ENCODE data around the gene CSTF1. TPM values are rescaled to one million over a fixed set of nuclear protein-coding genes. Genes with fewer than 3 reads are reported as not detected.
"Not testable (repeated sequence)": the region's sequence is repeated elsewhere in the genome, so short reads cannot be mapped to it uniquely, and the experiment has no call there.

CSTF1 gene
- total RNA-seq, 1 experiment from 2014 or later, result 71.1 TPM

DNA sequence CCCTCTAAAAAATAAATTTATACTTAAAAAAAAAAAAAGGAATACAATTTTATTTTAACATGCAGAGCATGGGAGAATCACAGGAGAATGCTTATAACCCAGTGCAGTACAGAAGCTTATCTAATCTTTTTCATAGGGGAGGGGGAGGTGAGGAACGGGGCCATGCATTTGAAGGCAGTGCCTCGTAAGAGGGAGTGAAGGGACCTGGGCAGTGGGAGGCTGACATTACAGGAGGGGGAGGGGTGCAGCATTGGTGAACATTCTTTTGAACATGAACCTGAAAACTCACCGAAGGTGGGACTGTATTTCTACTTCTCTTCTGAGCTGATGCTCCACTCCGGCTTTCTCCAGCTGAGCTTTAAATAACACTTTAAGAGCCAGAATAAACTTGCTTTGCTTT is 9.7 kb upstream of the CSTF1 start:
- DNase-seq, result no peak
- Histone ChIP-seq H3K4me3 (ENCODE audit: insufficient read depth, low read depth, low read length) (no peak overlapping the region), H3K27me3 (ENCODE audit: control insufficient read depth, insufficient read depth, low read length) (no peaks in the 10 kb centered on the region), H3K36me3 (replicated peaks; ENCODE audit: control insufficient read depth, insufficient read depth, low read length) (peaks cover 38% of the 10 kb centered on the region)

DNA sequence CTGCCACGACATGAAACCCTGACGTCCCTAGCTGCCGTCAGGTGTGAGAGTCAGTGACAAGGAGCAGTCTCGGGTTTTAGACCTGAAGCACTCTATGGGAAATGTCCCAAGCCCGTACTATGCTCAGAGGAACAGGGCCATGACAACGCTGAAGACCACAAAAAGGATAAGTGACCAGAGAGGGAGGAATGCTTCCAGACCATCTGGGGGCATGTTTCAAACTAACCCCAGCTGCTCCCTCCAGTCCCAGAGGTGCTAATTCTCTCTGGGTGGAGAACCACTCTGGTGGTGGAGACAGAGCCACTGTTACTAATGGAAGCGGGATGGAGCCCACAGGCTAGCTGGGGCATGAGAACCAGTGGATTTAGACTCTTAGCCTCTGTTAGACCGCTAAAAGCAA is 9.1 kb upstream of the CSTF1 start:
- no peak overlapping the region for H3K4me3 ChIP-seq (ENCODE audit: insufficient read depth, low read depth, low read length)
- peaks cover 38% of the 10 kb centered on the region for H3K36me3 ChIP-seq (replicated peaks; ENCODE audit: control insufficient read depth, insufficient read depth, low read length)
- no peaks in the 10 kb centered on the region for H3K27me3 ChIP-seq (ENCODE audit: control insufficient read depth, insufficient read depth, low read length)
- no peak for DNase-seq

DNA sequence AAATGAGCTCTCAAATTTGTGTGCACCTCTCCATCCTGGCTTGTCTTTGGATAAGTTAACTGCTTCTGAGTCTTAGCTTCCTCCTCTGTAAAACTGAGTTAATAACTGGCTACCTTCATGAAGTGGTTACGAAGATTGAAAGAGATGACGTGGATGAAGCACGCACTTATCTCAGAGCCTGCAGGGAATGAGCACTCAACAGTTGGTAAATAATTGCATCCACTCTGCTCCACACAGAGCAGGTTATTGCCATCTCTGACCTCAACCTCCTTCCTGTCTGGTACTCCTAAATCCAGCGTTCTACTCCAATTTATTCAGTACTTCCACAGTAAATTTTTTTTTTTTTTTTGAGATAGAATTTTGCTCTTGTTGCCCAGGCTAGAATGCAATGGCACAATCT is 7.3 kb upstream of the CSTF1 start:
- H3K4me3 ChIP-seq (ENCODE audit: insufficient read depth, low read depth, low read length), result no peak overlapping the region
- peaks cover 51% of the 10 kb centered on the region for H3K36me3 ChIP-seq (replicated peaks; ENCODE audit: control insufficient read depth, insufficient read depth, low read length)
- DNase-seq, result no peak
- H3K27me3 ChIP-seq (ENCODE audit: control insufficient read depth, insufficient read depth, low read length), result no peaks in the 10 kb centered on the region

DNA sequence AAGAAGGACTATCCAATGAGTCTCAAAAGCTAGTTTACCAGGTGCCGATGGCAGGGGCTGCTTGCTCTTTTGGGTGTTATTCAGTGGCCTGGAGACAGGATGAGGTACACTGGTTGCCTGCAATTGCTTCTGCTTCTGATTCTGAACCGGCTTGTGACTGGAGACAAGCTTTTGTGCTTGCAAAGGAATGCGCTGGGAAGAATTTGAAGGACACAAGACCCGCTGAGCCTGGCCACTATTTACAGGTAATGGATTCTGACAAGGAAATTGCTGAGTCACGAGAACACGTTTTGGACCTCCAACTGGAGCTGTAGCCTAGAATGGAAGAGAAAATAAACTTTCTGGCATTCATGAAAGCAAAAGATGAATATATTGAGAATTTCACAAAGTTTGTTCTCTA is 6.2 kb upstream of the CSTF1 start:
- Histone ChIP-seq H3K27me3 (ENCODE audit: control insufficient read depth, insufficient read depth, low read length) (no peaks in the 10 kb centered on the region), H3K36me3 (replicated peaks; ENCODE audit: control insufficient read depth, insufficient read depth, low read length) (peaks cover 46% of the 10 kb centered on the region)

DNA sequence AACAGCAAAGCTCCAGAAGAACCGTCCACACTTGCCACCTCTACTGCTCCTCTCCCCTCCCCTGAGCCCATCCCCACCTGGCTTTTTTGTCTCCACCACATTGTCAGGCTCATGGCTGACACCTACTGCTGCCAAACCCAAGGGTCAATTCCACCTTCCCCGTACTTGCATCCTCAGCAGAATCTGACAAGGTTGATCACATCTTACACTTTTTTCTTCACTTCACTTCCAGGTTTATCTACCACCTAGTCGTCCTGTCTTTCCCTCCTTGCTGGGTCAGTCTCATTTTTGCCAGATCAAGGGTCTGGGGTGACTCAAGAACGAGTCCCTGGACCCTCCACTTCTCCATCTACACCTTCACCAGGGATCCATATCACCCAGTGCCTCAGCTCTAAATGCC is 3.6 kb upstream of the CSTF1 start:
- Histone ChIP-seq H3K4me3 (ENCODE audit: insufficient read depth, low read depth, low read length) (no peak overlapping the region), H3K27me3 (ENCODE audit: control insufficient read depth, insufficient read depth, low read length) (no peaks in the 10 kb centered on the region), H3K36me3 (replicated peaks; ENCODE audit: control insufficient read depth, insufficient read depth, low read length) (peaks cover 36% of the 10 kb centered on the region)
- DNase-seq, result no peak

More for the DNA sequence above, 6.2 kb upstream of the CSTF1 start:
- H3K4me3 ChIP-seq (ENCODE audit: insufficient read depth, low read depth, low read length), result no peak overlapping the region
- DNase-seq, result no peak

DNA sequence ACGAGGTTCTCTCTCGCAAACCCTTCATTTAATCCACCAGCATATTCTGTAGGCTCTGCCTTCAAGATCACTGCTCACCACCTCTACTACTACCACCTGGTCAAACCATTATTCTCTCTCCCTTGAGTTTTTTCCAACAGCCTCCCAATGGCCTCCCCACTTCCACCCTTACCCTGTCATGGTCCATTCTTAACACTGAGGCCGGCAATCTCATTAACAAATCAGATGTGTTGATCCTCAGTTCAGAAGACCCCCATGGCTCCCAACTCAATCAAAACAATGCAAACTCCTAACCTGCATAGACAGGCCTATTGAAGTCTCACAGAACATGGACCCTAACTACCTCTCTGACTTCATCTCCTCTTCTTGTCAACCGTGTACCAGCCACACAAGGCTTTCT is 2.6 kb upstream of the CSTF1 start:
- DNase-seq, result no peak
- no peak overlapping the region for H3K4me3 ChIP-seq (ENCODE audit: insufficient read depth, low read depth, low read length)
- H3K27me3 ChIP-seq (ENCODE audit: control insufficient read depth, insufficient read depth, low read length), result no peaks in the 10 kb centered on the region

DNA sequence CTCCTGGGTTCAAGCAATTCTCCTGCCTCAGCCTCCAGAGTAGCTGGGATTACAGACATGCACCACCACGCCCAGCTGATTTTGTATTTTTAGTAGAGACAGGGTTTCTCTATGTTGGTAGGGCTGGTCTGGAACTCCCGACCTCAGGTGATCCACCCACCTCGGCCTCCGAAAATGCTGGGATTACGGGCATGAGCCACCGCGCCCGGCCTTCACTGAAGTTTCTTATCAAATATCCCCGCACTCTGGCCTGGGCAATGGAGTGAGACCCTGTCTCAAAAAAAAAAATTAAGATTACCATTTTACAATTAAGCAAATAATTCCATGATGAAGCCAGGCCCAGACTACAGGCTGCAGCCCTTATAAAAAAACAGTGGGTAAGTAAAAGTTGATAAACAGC is 2.0 kb upstream of the CSTF1 start:
- not testable (repeated sequence) for H3K4me3 ChIP-seq (ENCODE audit: insufficient read depth, low read depth, low read length); DNase-seq; H3K27me3 ChIP-seq (ENCODE audit: control insufficient read depth, insufficient read depth, low read length)
- peaks cover 32% of the 10 kb centered on the region for H3K36me3 ChIP-seq (replicated peaks; ENCODE audit: control insufficient read depth, insufficient read depth, low read length)

More for the DNA sequence above, 2.6 kb upstream of the CSTF1 start:
- peaks cover 33% of the 10 kb centered on the region for H3K36me3 ChIP-seq (replicated peaks; ENCODE audit: control insufficient read depth, insufficient read depth, low read length)

DNA sequence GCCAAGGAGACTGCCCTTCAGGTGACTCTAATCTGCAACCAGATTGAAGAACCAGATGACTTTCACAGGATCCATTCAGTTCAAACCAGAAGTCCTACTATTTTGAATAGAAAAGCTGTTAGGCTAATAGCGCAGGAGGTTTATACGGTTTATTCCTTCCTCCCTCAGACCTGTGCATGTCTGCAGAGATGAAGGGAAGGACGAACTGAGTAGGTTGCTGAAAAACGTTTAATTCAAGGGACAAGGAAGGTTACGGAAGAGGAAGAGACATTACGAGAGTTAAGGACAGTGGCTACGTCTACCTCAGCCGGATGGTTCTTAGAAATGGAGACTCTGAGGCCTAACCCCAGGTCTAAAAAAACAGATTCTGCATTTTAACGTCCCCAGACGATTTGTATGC is 1.4 kb upstream of the CSTF1 start:
- DNase-seq, result no peak
- Histone ChIP-seq H3K36me3 (replicated peaks; ENCODE audit: control insufficient read depth, insufficient read depth, low read length) (peaks cover 31% of the 10 kb centered on the region), H3K27me3 (ENCODE audit: control insufficient read depth, insufficient read depth, low read length) (no peaks in the 10 kb centered on the region), H3K4me3 (ENCODE audit: insufficient read depth, low read depth, low read length) (peak overlapping the region; percentile 100)

DNA sequence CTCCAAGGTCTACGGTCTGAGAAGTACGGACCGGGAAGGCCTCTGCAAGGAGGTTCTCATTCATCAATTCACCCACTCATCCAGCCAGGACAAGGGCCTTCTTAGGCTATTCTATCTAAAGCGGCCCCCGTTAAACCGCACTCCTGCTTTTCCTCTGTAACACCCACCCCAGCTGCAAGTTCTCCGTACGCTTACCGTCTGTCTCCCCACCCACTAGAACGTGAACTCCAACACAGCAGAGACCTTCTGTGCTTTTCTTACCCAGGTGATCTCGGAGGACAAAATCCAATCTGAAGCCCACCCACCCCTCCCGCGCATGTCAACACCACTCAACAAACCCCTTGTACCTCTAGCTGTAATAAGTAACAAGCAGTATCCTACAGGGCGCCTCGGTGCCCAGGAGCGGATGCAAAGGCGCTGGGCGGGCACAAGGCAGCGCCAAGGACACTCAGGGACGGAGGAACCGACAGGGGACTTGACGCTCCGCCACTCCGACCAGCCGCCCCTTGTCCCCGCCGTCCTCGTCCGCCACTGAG is 781 bp upstream of the CSTF1 start:
- Histone ChIP-seq H3K4me3 (ENCODE audit: insufficient read depth, low read depth, low read length) (peak overlapping the region; percentile 100), H3K27me3 (ENCODE audit: control insufficient read depth, insufficient read depth, low read length) (no peaks in the 10 kb centered on the region), H3K36me3 (replicated peaks; ENCODE audit: control insufficient read depth, insufficient read depth, low read length) (peaks cover 27% of the 10 kb centered on the region)
- DNase-seq, result no peak

DNA sequence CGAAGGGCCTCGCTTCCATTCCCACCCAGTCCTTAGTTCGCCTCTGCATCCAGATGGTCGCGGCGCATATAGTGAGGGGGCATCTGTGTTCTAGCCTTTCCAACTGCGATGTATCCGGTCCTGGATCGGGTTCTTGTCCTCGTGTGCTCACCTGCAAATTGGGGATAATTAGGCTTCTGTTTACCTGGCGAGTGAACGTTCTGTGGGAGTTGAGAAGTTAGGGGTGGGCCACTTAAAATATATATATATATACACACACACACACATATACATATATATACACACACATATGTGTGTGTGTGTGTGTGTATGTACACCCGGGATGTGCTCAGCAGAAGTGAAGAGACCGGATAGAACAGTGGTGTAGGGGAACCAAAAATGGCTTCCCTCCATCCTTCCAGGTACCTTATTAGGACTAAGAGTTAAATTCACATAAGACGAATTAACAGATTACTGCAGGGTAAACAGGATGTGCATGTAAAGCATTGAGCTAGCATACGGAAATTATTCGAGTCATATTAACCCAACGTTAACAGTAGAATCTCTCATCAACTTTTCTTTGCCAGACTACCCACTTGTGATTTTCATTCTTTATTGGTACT is 537 bp downstream of the CSTF1 start:
- Histone ChIP-seq H3K36me3 (replicated peaks; ENCODE audit: control insufficient read depth, insufficient read depth, low read length) (peaks cover 34% of the 10 kb centered on the region), H3K4me3 (ENCODE audit: insufficient read depth, low read depth, low read length) (peak overlapping the region; percentile 100), H3K27me3 (ENCODE audit: control insufficient read depth, insufficient read depth, low read length) (no peaks in the 10 kb centered on the region)
- peak; percentile 24 for DNase-seq

DNA sequence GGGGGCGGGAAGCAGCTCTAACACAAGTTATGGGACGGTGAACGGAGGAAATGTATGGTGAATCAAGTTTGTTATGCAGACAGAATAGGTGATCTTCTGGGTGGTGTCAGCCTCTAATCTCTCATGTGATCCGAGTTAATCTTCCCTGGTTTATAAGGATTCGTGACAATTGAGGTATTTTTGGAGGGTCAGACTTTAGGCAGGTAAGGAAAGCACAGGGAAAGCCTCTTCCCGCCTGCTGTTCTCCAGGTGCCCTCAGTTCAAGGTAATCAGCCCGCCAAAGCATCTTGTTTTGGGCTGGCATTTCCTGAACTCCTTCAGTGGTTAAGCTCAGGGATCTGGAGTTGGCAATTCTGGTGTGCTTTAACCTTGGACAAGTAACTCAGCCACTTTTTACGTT is 1.2 kb downstream of the CSTF1 start:
- H3K4me3 ChIP-seq (ENCODE audit: insufficient read depth, low read depth, low read length), result peak overlapping the region; percentile 100
- DNase-seq, result peak; percentile 21
- no peaks in the 10 kb centered on the region for H3K27me3 ChIP-seq (ENCODE audit: control insufficient read depth, insufficient read depth, low read length)
- H3K36me3 ChIP-seq (replicated peaks; ENCODE audit: control insufficient read depth, insufficient read depth, low read length), result peaks cover 33% of the 10 kb centered on the region

DNA sequence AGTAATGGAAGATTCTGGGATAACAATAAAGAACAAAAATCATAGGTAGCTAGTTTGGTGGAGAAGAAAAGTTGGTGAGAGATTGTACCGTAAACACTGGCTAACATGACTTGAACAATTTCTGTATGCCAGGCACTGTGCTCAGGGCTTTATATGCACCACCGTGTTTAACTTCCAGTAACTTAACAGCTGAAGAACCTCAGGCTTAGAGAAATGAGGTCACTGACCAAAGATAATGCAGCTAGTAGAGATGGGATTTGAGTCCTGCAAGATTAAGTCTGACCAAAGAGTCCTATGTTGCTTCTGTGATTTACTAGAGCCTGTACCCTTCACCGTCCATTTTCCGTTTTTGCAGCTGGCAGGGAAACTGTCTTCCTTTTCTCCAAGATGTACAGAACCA is 2.7 kb downstream of the CSTF1 start:
- DNase-seq, result no peak
- no peaks in the 10 kb centered on the region for H3K27me3 ChIP-seq (ENCODE audit: control insufficient read depth, insufficient read depth, low read length)
- no peak overlapping the region for H3K4me3 ChIP-seq (ENCODE audit: insufficient read depth, low read depth, low read length)
- peaks cover 30% of the 10 kb centered on the region for H3K36me3 ChIP-seq (replicated peaks; ENCODE audit: control insufficient read depth, insufficient read depth, low read length)

DNA sequence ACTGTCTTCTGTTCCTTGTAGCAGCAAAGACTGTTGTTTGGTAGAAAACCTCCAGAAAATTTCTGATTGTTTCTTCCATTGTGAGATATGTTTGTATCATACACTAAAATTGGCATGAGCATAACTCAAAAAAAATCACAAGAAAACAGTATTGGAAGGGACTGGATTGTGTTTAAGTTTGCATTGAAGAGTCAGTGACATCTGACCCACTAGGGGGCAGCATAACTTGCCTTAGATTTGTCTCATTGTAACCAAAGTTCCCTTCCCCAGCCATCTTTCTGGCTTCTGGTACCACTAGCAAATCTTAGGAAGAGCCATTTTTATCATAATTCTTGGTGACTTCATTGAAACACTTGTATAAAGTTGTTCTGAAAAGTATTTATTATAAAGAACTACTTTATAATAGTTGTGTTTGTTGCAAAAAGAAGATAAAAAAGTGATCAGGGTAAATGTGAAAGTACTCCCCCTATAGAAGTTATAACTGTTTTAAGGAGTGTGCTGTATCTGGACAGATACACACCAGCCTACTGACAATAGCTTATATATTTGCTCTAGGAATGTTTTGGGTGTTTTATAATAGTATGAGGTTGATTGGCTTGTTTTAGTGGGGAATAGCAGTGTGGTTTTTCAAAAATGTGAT is 7.7 kb downstream of the CSTF1 start:
- no peak overlapping the region for H3K4me3 ChIP-seq (ENCODE audit: insufficient read depth, low read depth, low read length)
- H3K27me3 ChIP-seq (ENCODE audit: control insufficient read depth, insufficient read depth, low read length), result no peaks in the 10 kb centered on the region
- peaks cover 48% of the 10 kb centered on the region for H3K36me3 ChIP-seq (replicated peaks; ENCODE audit: control insufficient read depth, insufficient read depth, low read length)
- DNase-seq, result peak; percentile 57

DNA sequence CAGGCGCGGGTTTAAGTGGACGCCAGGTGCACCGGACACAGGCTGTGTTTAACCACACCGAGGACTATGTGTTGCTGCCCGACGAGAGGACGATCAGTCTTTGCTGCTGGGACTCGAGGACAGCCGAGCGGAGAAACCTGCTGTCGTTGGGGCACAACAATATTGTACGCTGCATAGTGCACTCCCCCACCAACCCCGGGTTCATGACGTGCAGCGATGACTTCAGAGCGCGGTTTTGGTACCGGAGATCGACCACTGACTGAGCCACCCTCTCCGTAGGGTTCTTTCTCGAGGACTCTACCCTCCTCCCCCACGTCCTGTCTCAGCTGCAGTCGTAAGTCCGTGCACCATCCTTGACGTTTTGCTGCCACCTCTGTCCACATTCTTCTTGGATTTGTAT is 11.0 kb downstream of the CSTF1 start:
- Histone ChIP-seq H3K36me3 (replicated peaks; ENCODE audit: control insufficient read depth, insufficient read depth, low read length) (peaks cover 36% of the 10 kb centered on the region), H3K27me3 (ENCODE audit: control insufficient read depth, insufficient read depth, low read length) (no peaks in the 10 kb centered on the region), H3K4me3 (ENCODE audit: insufficient read depth, low read depth, low read length) (no peak overlapping the region)
- DNase-seq, result no peak

DNA sequence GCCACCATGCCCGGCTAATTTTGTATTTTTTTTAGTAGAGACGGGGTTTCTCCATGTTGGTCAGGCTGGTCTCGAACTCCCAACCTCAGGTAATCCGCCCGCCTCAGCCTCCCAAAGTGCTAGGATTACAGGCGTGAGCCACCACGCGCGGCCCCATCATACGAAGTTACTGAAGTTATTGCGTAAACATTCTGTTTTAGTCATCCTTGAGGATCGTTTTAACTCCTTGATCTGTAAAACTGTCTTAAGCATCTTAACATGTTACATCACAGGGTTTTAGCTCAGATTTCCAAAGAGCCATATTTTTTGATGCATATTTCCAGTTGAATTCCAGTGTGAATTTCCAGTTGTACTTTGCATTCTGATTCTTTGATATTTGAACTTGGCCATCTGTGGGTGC is 12.9 kb downstream of the CSTF1 start:
- H3K36me3 ChIP-seq (replicated peaks; ENCODE audit: control insufficient read depth, insufficient read depth, low read length), result peaks cover 25% of the 10 kb centered on the region
- not testable (repeated sequence) for H3K4me3 ChIP-seq (ENCODE audit: insufficient read depth, low read depth, low read length); DNase-seq; H3K27me3 ChIP-seq (ENCODE audit: control insufficient read depth, insufficient read depth, low read length)
